ENCODE measurements around the gene SERGEF. TPM values are rescaled to one million over a fixed set of nuclear protein-coding genes. Genes with fewer than 3 reads are reported as not detected.

Gene SERGEF
- total and polyA plus RNA-seq, 10 of the 15 experiments (the other 5 are each of a cell fraction or from before 2014, with no cell fraction given): 14.6 to 27.8 (median 22.4) TPM

DNA sequence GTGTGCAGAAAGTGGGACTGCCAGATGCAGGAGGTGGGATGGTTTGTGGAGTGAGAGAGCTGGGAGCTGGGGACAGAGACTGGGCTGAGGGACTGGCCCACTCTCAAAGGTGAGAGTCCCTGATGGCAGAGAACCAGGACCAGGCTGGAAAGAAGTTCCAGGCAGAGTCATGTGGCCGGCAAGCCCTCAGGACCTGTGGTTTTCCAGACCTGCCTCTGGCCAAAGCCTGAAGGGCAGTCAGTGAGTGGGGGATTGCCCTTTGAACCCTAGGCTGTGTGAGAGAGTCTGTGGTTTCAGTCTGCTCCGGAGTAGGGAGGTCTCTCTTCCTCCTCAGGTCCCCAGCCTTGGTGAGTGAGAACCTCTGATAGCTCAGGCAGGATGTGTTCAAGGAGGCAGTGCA, 261.3 kb downstream of the SERGEF start:
- SMC1A ChIA-PET (ENCODE audit: uncharacterized antibody, unreplicated experiment): no interaction called here
- no peaks in the 10 kb centered on the region for H3K36me3 ChIP-seq (ENCODE audit: control insufficient read depth in 2 of 2, insufficient read depth in 2 of 2, low read length in 1 of 2)
- no peak overlapping the region for H2AFZ ChIP-seq (ENCODE audit: control insufficient read depth, low read depth, low read length)
- CTCF ChIA-PET: interaction anchor here (2.6 kb wide), 1 partner anchor 21 kb away, joined by 12 read pairs; no protein-coding TSS in a partner anchor
- intact Hi-C loops (cut with micrococcal nuclease; ENCODE audit: unreplicated experiment): no loop called here
- POLR2A ChIA-PET: no interaction called here
- no peak for FAIRE-seq
- peaks cover 0 to 1% of the 10 kb centered on the region in 2 experiments; a peak in 2 of 4 replicates for H3K27me3 ChIP-seq (replicated peaks in 1 of 2; ENCODE audit: control insufficient read depth in 2 of 2, insufficient read depth in 2 of 2, low read length in 1 of 2)
- no peak overlapping the region for H3K4me2 ChIP-seq (ENCODE audit: control insufficient read depth, insufficient read depth)
- no peak for DNase-seq (ENCODE audit: low read depth, low spot score)
- H3K9ac ChIP-seq (ENCODE audit: control insufficient read depth, insufficient read depth, low read length): no peak overlapping the region
- ATAC-seq: no peak
- no peak overlapping the region for H3K27ac ChIP-seq (ENCODE audit: control insufficient read depth, insufficient read depth)
- H3K4me3 ChIP-seq: no peak overlapping the region
- in situ Hi-C loops (cut with MboI): no loop called here
- H3K4me1 ChIP-seq (ENCODE audit: control insufficient read depth, insufficient read depth, low read length): no peaks in the 10 kb centered on the region
- H3K79me2 ChIP-seq (ENCODE audit: control insufficient read depth, insufficient read depth, low read length): no peaks in the 10 kb centered on the region
- TF ChIP-seq, protein P1, sequence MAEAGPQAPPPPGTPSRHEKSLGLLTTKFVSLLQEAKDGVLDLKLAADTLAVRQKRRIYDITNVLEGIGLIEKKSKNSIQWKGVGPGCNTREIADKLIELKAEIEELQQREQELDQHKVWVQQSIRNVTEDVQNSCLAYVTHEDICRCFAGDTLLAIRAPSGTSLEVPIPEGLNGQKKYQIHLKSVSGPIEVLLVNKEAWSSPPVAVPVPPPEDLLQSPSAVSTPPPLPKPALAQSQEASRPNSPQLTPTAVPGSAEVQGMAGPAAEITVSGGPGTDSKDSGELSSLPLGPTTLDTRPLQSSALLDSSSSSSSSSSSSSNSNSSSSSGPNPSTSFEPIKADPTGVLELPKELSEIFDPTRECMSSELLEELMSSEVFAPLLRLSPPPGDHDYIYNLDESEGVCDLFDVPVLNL (IDR thresholded peaks at IDR 0.05; ENCODE audit: low read depth, low read length): no peak
- TF ChIP-seq KLF5 (IDR thresholded peaks at IDR 0.05; ENCODE audit: partially characterized antibody) (no peak), MTA2 (IDR thresholded peaks at IDR 0.05; ENCODE audit: low read depth) (no peak), ETV6 (conservative IDR thresholded peaks at IDR 0.05 in 1 of 2, IDR thresholded peaks at IDR 0.05 in 1 of 2; ENCODE audit: borderline replicate concordance in 1 of 2, low read depth in 1 of 2) (no peak), FOXM1 (IDR thresholded peaks at IDR 0.05; ENCODE audit: low read depth, low read length) (no peak), NR2C1 (IDR thresholded peaks at IDR 0.05) (no peak), NFXL1 (IDR thresholded peaks at IDR 0.05; ENCODE audit: borderline replicate concordance) (no peak), ATF7 (IDR thresholded peaks at IDR 0.05; ENCODE audit: low read depth) (no peak), RCOR1 (conservative IDR thresholded peaks at IDR 0.05; ENCODE audit: low read depth, low read length) (no peak), TCF3 (IDR thresholded peaks at IDR 0.05; ENCODE audit: borderline replicate concordance, insufficient read depth, low read depth, low read length) (no peak), SIX5 (IDR thresholded peaks at IDR 0.05; ENCODE audit: low read depth, low read length, severe bottlenecking) (no peak), FOXK2 (IDR thresholded peaks at IDR 0.05) (no peak), STAT1 (conservative IDR thresholded peaks at IDR 0.05) (no peak), CREB1 (IDR thresholded peaks at IDR 0.05; ENCODE audit: low read depth) (no peak)
- TF ChIP-seq, protein P2, sequence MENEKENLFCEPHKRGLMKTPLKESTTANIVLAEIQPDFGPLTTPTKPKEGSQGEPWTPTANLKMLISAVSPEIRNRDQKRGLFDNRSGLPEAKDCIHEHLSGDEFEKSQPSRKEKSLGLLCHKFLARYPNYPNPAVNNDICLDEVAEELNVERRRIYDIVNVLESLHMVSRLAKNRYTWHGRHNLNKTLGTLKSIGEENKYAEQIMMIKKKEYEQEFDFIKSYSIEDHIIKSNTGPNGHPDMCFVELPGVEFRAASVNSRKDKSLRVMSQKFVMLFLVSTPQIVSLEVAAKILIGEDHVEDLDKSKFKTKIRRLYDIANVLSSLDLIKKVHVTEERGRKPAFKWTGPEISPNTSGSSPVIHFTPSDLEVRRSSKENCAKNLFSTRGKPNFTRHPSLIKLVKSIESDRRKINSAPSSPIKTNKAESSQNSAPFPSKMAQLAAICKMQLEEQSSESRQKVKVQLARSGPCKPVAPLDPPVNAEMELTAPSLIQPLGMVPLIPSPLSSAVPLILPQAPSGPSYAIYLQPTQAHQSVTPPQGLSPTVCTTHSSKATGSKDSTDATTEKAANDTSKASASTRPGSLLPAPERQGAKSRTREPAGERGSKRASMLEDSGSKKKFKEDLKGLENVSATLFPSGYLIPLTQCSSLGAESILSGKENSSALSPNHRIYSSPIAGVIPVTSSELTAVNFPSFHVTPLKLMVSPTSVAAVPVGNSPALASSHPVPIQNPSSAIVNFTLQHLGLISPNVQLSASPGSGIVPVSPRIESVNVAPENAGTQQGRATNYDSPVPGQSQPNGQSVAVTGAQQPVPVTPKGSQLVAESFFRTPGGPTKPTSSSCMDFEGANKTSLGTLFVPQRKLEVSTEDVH (IDR thresholded peaks at IDR 0.05; ENCODE audit: low read depth, partially characterized antibody): no peak
- TF ChIP-seq, protein P3, sequence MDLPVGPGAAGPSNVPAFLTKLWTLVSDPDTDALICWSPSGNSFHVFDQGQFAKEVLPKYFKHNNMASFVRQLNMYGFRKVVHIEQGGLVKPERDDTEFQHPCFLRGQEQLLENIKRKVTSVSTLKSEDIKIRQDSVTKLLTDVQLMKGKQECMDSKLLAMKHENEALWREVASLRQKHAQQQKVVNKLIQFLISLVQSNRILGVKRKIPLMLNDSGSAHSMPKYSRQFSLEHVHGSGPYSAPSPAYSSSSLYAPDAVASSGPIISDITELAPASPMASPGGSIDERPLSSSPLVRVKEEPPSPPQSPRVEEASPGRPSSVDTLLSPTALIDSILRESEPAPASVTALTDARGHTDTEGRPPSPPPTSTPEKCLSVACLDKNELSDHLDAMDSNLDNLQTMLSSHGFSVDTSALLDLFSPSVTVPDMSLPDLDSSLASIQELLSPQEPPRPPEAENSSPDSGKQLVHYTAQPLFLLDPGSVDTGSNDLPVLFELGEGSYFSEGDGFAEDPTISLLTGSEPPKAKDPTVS (IDR thresholded peaks at IDR 0.05; ENCODE audit: low read depth, low read length): no peak
- H3K9me3 ChIP-seq (replicated peaks; ENCODE audit: control insufficient read depth, insufficient read depth, low read length): no peaks in the 10 kb centered on the region
- RAD21 ChIA-PET (ENCODE audit: unreplicated experiment): interaction anchor here (1.2 kb wide), 1 partner anchor 21 kb away, joined by 3 read pairs; no protein-coding TSS in a partner anchor
- H4K20me1 ChIP-seq (ENCODE audit: control insufficient read depth, insufficient read depth): no peaks in the 10 kb centered on the region
- 34% methylated on average over 2 of the region's 2 CpGs for WGBS (ENCODE audit: insufficient coverage, insufficient replicate concordance, low lambda C conversion rate, missing lambda C conversion rate)
- no TSS peak for BruUV-seq (replicated peaks)
